ENCODE results near the gene SRSF2. TPM values are rescaled to one million over a fixed set of nuclear protein-coding genes. Genes with fewer than 3 reads are reported as not detected.

Gene SRSF2
- total RNA-seq, 1 donor from 2014 or later, result 122 TPM

- DNase-seq, result no peak
- intact Hi-C loops (cut with DNase I), result no loop called here
- no peak overlapping the region for H3K4me3 ChIP-seq
- peaks cover 7% of the 10 kb centered on the region for H3K4me1 ChIP-seq
- H3K27ac ChIP-seq, result peak overlapping the region; percentile 19
- peaks cover 82% of the 10 kb centered on the region for H3K36me3 ChIP-seq
- no peaks in the 10 kb centered on the region for H3K27me3 ChIP-seq (ENCODE audit: low read depth)
- peaks cover 3% of the 10 kb centered on the region for H3K9me3 ChIP-seq
- peak; percentile 55 to 75 for ATAC-seq
- TF ChIP-seq CTCF (IDR thresholded peaks at IDR 0.05), result no peak
These were observed 35.9 kb upstream of the SRSF2 start for GRCh38 chr17:76772842-76773525.

GRCh38 chr17:76758570-76758969, 21.4 kb upstream of the SRSF2 start:
- no peak for TF ChIP-seq CTCF (IDR thresholded peaks at IDR 0.05)
- DNase-seq (no peak), ATAC-seq (no peak)
- Histone ChIP-seq H3K4me1 (no peaks in the 10 kb centered on the region), H3K4me3 (no peak overlapping the region), H3K27me3 (ENCODE audit: low read depth) (no peaks in the 10 kb centered on the region), H3K36me3 (peaks cover 41% of the 10 kb centered on the region), H3K9me3 (no peaks in the 10 kb centered on the region), H3K27ac (no peak overlapping the region)
- intact Hi-C loops (cut with DNase I), result no loop called here

GRCh38 chr17:76757256-76757655, 20.1 kb upstream of the SRSF2 start:
- intact Hi-C loops (cut with DNase I), result no loop called here
- TF ChIP-seq CTCF (IDR thresholded peaks at IDR 0.05), result no peak
- H3K27me3 ChIP-seq (ENCODE audit: low read depth), result no peaks in the 10 kb centered on the region
- peaks cover 47% of the 10 kb centered on the region for H3K36me3 ChIP-seq
- no peak for DNase-seq
- no peaks in the 10 kb centered on the region for H3K9me3 ChIP-seq
- no peaks in the 10 kb centered on the region for H3K4me1 ChIP-seq
- H3K4me3 ChIP-seq, result no peak overlapping the region
- ATAC-seq, result no peak
- H3K27ac ChIP-seq, result no peak overlapping the region

- Histone ChIP-seq H3K27me3 (ENCODE audit: low read depth) (no peaks in the 10 kb centered on the region), H3K36me3 (peaks cover 50% of the 10 kb centered on the region), H3K27ac (no peak overlapping the region), H3K9me3 (no peaks in the 10 kb centered on the region), H3K4me1 (no peaks in the 10 kb centered on the region), H3K4me3 (no peak overlapping the region)
- DNase-seq, result no peak
- intact Hi-C loops (cut with DNase I), result no loop called here
- no peak for TF ChIP-seq CTCF (IDR thresholded peaks at IDR 0.05)
- ATAC-seq, result no peak
These were observed 18.2 kb upstream of the SRSF2 start for GRCh38 chr17:76755285-76755684.

GRCh38 chr17:76753061-76753961, 16.2 kb upstream of the SRSF2 start:
- Histone ChIP-seq H3K36me3 (peaks cover 58% of the 10 kb centered on the region), H3K4me1 (peaks cover 1% of the 10 kb centered on the region), H3K27me3 (ENCODE audit: low read depth) (no peaks in the 10 kb centered on the region), H3K27ac (no peak overlapping the region), H3K4me3 (no peak overlapping the region), H3K9me3 (no peaks in the 10 kb centered on the region)
- ATAC-seq (peak in 1 of 2 donors; percentile 43), DNase-seq (no peak)
- intact Hi-C loops (cut with DNase I), result no loop called here
- TF ChIP-seq CTCF (IDR thresholded peaks at IDR 0.05), result no peak
